Heart right ventricle (tissue), 16 donors: Measurements from ENCODE around the gene ATP6V0A4. TPM values are rescaled to one million over a fixed set of nuclear protein-coding genes. Genes with fewer than 3 reads are reported as not detected.
"Not testable (repeated sequence)": the region's sequence is repeated elsewhere in the genome, so short reads cannot be mapped to it uniquely, and the experiment has no call there.

Experiments used
- ATAC-seq, 8 donors: fragments of 200-7000 bp; cut with Tn5 transposase; one replicate each; pipeline ENCODE4 v1.9.1; 2020; ENCODE audit warnings: mild to moderate bottlenecking in 8 of 8, moderate library complexity in 8 of 8, moderate number of reproducible peaks in 1 of 8
- DNase-seq, 2 donors: peaks; one replicate each; pipeline ENCODE4 v3.0.0-alpha.2; 2020
- H3K27ac ChIP-seq, 10 donors: fragments of 200-600 bp; sonication (generic) in 2 of 10; one replicate each; pipeline versions ENCODE4 v1.5.0 to v1.8.0; 2020 to 2022; ENCODE audit warnings: mild to moderate bottlenecking in 3 of 10
- H3K27me3 ChIP-seq, 7 donors: fragments of 200-600 bp; one replicate each; pipeline ENCODE4 v1.8.0; 2021 to 2022; ENCODE audit warnings: mild to moderate bottlenecking in 2 of 7
- H3K36me3 ChIP-seq, 9 donors: fragments of 200-600 bp; sonication (generic) in 1 of 9; one replicate each; pipeline versions ENCODE4 v1.5.0 to v1.8.0; 2020 to 2022; ENCODE audit warnings: mild to moderate bottlenecking in 2 of 9
- H3K4me1 ChIP-seq, 9 donors: fragments of 200-600 bp; sonication (generic) in 1 of 9; one replicate each; pipeline versions ENCODE4 v1.5.0 to v1.8.0; 2020 to 2022; ENCODE audit warnings: mild to moderate bottlenecking in 4 of 9
- H3K4me3 ChIP-seq, 10 donors: fragments of 200-600 bp; sonication (generic) in 2 of 10; one replicate each; pipeline versions ENCODE4 v1.5.0 to v1.8.0; 2020 to 2022; ENCODE audit warnings: mild to moderate bottlenecking in 7 of 10, moderate library complexity in 2 of 10
- H3K9me3 ChIP-seq, 11 donors: fragments of 200-600 bp in 10 of 11; sonication (generic) in 2 of 11; one replicate each; pipeline versions ENCODE4 v1.5.0 to v1.8.0; 2013 to 2022; ENCODE audit warnings: mild to moderate bottlenecking in 2 of 11, control low read depth in 1 of 11, moderate library complexity in 1 of 11
- WGBS, 2 donors: extraction: QIAGEN DNeasy Blood & Tissue Kit; methylation state at CpG; one replicate each; pipeline ENCODE4 v1.1.7; 2013; ENCODE audit warnings: inconsistent platforms in 1 of 2; 5-methylcytosine and 5-hydroxymethylcytosine counted together
- intact Hi-C, 10 donors: fragments of 100-400 bp; cut with DNase I; formaldehyde crosslinking; loops; one replicate each; pipeline versions ENCODE4 v1.11.1 to v1.14.2; 2022
- polyA plus RNA-seq, 2 donors: library from polyadenylated mRNA; stranded (reverse); fragments of 200-250 nt; gene quantifications; one replicate each; pipeline ENCODE4 v1.2.3, GENCODE V29; 2013
- total RNA-seq, 10 donors: library from RNA; stranded (reverse); fragmentation: NEBNext Ultra II Directional in 3 of 10; extraction: Animal tissue kit (Norgen Biotek cat#: 25700) in 3 of 10; gene quantifications; one replicate each; pipeline versions ENCODE4 v1.2.1 to v1.2.4, GENCODE V29; 2021 to 2023
- TF ChIP-seq, protein P1 (sequence below), 9 donors: fragments of 200-600 bp; sonication (generic) in 2 of 9; IDR thresholded peaks; one replicate each; pipeline versions ENCODE4 v1.5.0 to v1.8.0; 2021 to 2022; ENCODE audit warnings: antibody characterized with exemption in 9 of 9, mild to moderate bottlenecking in 5 of 9, moderate library complexity in 1 of 9
- donor health status: Arrhythmogenic right ventricular cardiomyopathy.
- donor health status: ischemic (EF 13 %, LVEDD 7.1; RV severe dilation, severe dysfunction).
- donor health status: healthy with polysubstance abuse.
- donor health status: DM: no; HTN: yes; CAD: no.
- donor health status: DM: no; HTN: no; CAD: no.
- donor health status: ischemic (EF 25% LVEDD 6.9; RV normal size, moderate dysfunction).
- donor health status: ischemic (EF 25% LVEDD 5.7; RV mildly dilated, moderate dysfunction).
- donor health status: healthy.
- donor health status: DM: yes; HTN: yes; CAD: no.
- donor health status: Ischemic cardiomyopathy.
- donor health status: ischemic (EF 35%, LVEDD 5.7; RV mildly dilated, moderate dysfunction).
- donor health status: nonischemic (EF 11% LVEDD 7.7; RV severe dilation, severe dysfunction).
- donor health status: DM: yes; HTN: yes; CAD: no.
- donor health status: PGD.
- donor health status: ischemic (EF 29% LVEDD 5.4; RV normal size, mild dysfunction).
- donor health status: nonischemic (EF 23%, LVEDD 6.1; RV moderate dilation, normal function).

ATP6V0A4 gene
- total and polyA plus RNA-seq, 12 donors: not detected

DNA sequence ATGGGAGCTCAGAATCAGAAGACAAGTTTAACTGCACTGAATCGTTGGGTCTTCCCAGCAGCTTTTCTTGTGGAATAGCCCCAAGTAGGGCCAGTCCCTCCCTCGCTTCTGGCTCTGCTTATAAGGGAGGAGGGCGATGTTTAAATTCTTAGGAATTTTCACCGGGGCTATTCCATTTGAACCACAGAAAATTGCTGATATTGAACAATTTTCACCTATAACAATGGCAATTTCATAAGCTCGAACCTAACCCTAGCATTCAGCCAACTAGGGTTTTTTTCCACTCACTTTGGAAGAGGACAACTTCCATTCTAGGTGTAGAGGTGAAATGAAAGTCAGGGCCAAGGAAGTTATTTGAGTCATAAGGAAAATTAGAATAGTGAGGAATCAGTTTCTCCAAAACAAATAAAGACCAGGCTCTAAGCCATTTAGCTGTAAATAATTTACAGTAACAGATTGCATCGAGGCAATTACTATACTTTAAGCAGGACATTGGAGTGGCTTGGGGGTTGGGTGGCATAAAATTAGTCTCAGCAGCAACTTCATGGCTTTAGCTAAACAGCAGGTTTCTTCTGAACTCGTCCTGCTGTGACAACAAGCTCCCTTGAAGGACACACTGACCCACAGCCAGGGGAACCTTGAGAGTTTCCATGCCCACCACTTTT is 1.5 kb upstream of the ATP6V0A4 start:
- WGBS, 2 donors: 80 to 83% methylated on average over 7 of the region's 7 CpGs
- H3K9me3 ChIP-seq: no peaks in the 10 kb centered on the region
- intact Hi-C loops: no loop called here
- no peak for ATAC-seq
- H3K4me1 ChIP-seq: no peaks in the 10 kb centered on the region
- H3K36me3 ChIP-seq: no peaks in the 10 kb centered on the region
- peaks cover 0 to 31% (median 19%) of the 10 kb centered on the region in 7 donors for H3K27me3 ChIP-seq
- TF ChIP-seq, protein P1, sequence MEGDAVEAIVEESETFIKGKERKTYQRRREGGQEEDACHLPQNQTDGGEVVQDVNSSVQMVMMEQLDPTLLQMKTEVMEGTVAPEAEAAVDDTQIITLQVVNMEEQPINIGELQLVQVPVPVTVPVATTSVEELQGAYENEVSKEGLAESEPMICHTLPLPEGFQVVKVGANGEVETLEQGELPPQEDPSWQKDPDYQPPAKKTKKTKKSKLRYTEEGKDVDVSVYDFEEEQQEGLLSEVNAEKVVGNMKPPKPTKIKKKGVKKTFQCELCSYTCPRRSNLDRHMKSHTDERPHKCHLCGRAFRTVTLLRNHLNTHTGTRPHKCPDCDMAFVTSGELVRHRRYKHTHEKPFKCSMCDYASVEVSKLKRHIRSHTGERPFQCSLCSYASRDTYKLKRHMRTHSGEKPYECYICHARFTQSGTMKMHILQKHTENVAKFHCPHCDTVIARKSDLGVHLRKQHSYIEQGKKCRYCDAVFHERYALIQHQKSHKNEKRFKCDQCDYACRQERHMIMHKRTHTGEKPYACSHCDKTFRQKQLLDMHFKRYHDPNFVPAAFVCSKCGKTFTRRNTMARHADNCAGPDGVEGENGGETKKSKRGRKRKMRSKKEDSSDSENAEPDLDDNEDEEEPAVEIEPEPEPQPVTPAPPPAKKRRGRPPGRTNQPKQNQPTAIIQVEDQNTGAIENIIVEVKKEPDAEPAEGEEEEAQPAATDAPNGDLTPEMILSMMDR (IDR thresholded peaks at IDR 0.05): no peak
- no peak overlapping the region for H3K4me3 ChIP-seq
- H3K27ac ChIP-seq: no peak overlapping the region
- no peak for DNase-seq

DNA sequence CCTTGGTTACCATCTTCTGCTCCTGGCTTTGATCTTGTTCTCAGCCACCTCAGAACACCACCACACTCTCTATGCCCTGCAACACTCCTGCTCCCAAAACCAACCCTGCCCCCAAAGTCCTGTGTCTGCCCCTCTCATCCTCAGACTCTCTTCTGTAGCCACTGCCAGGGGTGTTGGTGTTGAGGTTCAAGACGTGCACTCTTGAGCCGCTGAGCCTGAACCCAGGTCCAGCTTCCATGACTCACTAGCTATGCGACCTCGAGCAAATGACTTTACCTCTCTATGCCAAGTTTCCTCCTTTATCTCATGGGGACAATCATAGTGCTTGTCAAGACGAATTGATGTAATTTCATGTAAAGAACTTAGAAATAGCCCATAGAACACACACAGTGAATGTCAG is 840 bp upstream of the ATP6V0A4 start:
- no peaks in the 10 kb centered on the region for H3K9me3 ChIP-seq
- WGBS, 2 donors: 43% methylated on average over 5 of the region's 5 CpGs
- no peak overlapping the region for H3K4me3 ChIP-seq
- peaks cover 0 to 29% (median 19%) of the 10 kb centered on the region in 7 donors for H3K27me3 ChIP-seq
- no peaks in the 10 kb centered on the region for H3K4me1 ChIP-seq
- H3K27ac ChIP-seq: no peak overlapping the region
- TF ChIP-seq, protein P1 (IDR thresholded peaks at IDR 0.05): no peak
- no peak for DNase-seq
- H3K36me3 ChIP-seq: no peaks in the 10 kb centered on the region
- no peak for ATAC-seq
- intact Hi-C loops: no loop called here

DNA sequence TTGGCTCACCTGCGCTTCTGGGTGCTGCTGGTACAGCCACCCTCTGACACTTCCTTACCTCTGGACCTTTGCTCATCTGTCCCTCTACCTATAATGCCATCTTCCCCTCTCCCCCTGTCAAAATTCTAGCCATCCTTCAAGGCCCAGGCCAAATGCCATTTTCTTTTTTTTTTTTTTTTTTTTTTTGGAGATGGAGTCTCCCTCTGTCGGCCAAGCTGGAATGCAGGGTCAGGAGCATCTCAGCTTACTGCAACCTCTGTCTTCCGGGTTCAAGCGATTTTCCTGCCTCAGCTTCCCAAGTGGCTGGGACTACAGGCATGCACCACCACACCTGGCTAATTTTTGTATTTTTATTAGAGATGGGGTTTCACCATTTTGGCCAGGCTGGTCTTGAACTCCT is 950 bp downstream of the ATP6V0A4 start:
- 70 to 75% methylated on average over 4 of the region's 4 CpGs for WGBS, 2 donors
- H3K36me3 ChIP-seq, DNase-seq, H3K4me3 ChIP-seq, H3K27ac ChIP-seq, H3K9me3 ChIP-seq, H3K4me1 ChIP-seq, ATAC-seq, intact Hi-C loops: not testable (repeated sequence)
- H3K27me3 ChIP-seq: peaks cover 0 to 34% (median 13%) of the 10 kb centered on the region in 7 donors

DNA sequence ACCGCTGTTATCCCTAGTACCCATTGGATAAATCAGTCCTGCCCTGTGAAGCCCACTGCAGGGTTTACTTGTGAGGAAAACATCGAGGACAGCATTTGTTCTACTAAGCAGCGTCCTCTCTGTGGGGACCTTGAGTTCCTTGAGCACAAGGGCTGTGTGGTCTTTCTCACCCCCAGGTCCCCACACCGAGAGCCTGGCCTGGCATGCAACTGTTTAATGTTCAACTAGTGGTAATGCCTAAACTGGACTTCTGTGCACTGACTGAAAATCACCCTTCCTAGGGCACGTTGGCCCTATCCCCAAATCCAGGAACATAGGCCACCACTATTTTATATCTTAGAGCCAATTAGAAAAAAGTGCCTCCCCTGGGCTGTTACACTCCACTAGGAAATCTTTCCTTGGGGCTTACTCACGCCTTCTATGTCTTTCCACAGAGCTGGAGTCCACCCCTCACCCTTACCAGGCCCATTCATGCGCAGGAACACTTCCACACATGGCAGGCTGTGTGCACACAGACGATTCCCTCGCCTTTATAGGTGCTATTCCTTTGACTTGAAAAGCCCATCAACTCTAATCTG is 1.9 kb downstream of the ATP6V0A4 start:
- peaks cover 0 to 34% (median 13%) of the 10 kb centered on the region in 7 donors for H3K27me3 ChIP-seq
- no peaks in the 10 kb centered on the region for H3K36me3 ChIP-seq
- no peak overlapping the region for H3K4me3 ChIP-seq
- DNase-seq (no peak), ATAC-seq (no peak)
- WGBS, 2 donors: 82 to 88% methylated on average over 9 of the region's 9 CpGs
- no peaks in the 10 kb centered on the region for H3K9me3 ChIP-seq
- no peaks in the 10 kb centered on the region for H3K4me1 ChIP-seq
- TF ChIP-seq, protein P1 (IDR thresholded peaks at IDR 0.05): no peak
- no peak overlapping the region for H3K27ac ChIP-seq
- intact Hi-C loops: no loop called here
